Astrocyte (in vitro differentiated cells and primary cell): Measurements from ENCODE around the gene CCDC40. TPM values are rescaled to one million over a fixed set of nuclear protein-coding genes. Genes with fewer than 3 reads are reported as not detected.

Experiments used
- DNase-seq: peaks from one replicate; pipeline ENCODE4 v3.0.0-alpha.2; 2010; ENCODE audit warnings: low read depth
- FAIRE-seq: peaks from 2 replicates; lab custom pipeline; 2011; peaks lifted over from hg19 to GRCh38; lab: Jason Lieb, UNC
- H2AFZ ChIP-seq: 2 replicates; pipeline ENCODE4 v1.6.0; 2012; ENCODE audit warnings: low read depth, low read length, inconsistent platforms
- H3K27ac ChIP-seq: 2 replicates; pipeline ENCODE4 v1.5.1; 2011; ENCODE audit warnings: low read depth, low read length, inconsistent platforms
- H3K27me3 ChIP-seq: 2 replicates; pipeline ENCODE4 v1.6.0; 2011; ENCODE audit warnings: low read length, inconsistent platforms; ENCODE audit not compliant: insufficient read depth
- H3K36me3 ChIP-seq: 2 replicates; pipeline ENCODE4 v1.5.1; 2011; ENCODE audit warnings: low read length, inconsistent platforms; ENCODE audit not compliant: insufficient read depth
- H3K4me1 ChIP-seq: 2 replicates; pipeline ENCODE4 v1.5.1; 2011; ENCODE audit warnings: low read length, inconsistent platforms; ENCODE audit not compliant: insufficient read depth
- H3K4me2 ChIP-seq: 2 replicates; pipeline ENCODE4 v1.6.0; 2012; ENCODE audit warnings: low read length, inconsistent platforms
- H3K4me3 ChIP-seq: 2 replicates; pipeline ENCODE4 v1.5.1; 2011; ENCODE audit warnings: low read depth, mild to moderate bottlenecking, low read length, inconsistent platforms; ENCODE audit not compliant: insufficient read depth
- H3K79me2 ChIP-seq: 2 replicates; pipeline ENCODE4 v1.6.0; 2012; ENCODE audit warnings: mild to moderate bottlenecking, low read length, inconsistent platforms; ENCODE audit not compliant: insufficient read depth
- H3K9ac ChIP-seq: 2 replicates; pipeline ENCODE4 v1.6.0; 2012; ENCODE audit warnings: mild to moderate bottlenecking, low read length, inconsistent platforms
- H3K9me3 ChIP-seq: 2 replicates; pipeline ENCODE4 v1.5.1; 2012; ENCODE audit warnings: low read depth, mild to moderate bottlenecking, low read length, inconsistent platforms; ENCODE audit not compliant: insufficient read depth
- H4K20me1 ChIP-seq: 2 replicates; pipeline ENCODE4 v1.6.0; 2012; ENCODE audit warnings: low read length, inconsistent platforms; ENCODE audit not compliant: insufficient read depth
- H3K27ac Mint-ChIP-seq: one replicate; pipeline ENCODE4 v1.8.0; 2021; ENCODE audit warnings: mild to moderate bottlenecking, mixed read lengths; ENCODE audit not compliant: unreplicated experiment
- H3K27me3 Mint-ChIP-seq: one replicate; pipeline ENCODE4 v1.8.0; 2021; ENCODE audit warnings: low read depth, mixed read lengths; ENCODE audit not compliant: unreplicated experiment
- H3K36me3 Mint-ChIP-seq: one replicate; pipeline ENCODE4 v1.8.0; 2021; ENCODE audit warnings: low read depth, mixed read lengths; ENCODE audit not compliant: unreplicated experiment
- H3K4me1 Mint-ChIP-seq: one replicate; pipeline ENCODE4 v1.8.0; 2021; ENCODE audit warnings: low read depth, mixed read lengths; ENCODE audit not compliant: unreplicated experiment
- H3K4me3 Mint-ChIP-seq: one replicate; pipeline ENCODE4 v1.8.0; 2021; ENCODE audit warnings: mild to moderate bottlenecking, moderate library complexity, mixed read lengths; ENCODE audit not compliant: unreplicated experiment
- H3K9me3 Mint-ChIP-seq: one replicate; pipeline ENCODE4 v1.8.0; 2021; ENCODE audit warnings: mild to moderate bottlenecking, mixed read lengths; ENCODE audit not compliant: unreplicated experiment
- CTCF ChIP-seq: IDR thresholded peaks from 2 replicates; pipeline ENCODE4 v1.5.1; 2011; ENCODE audit warnings: low read depth, mild to moderate bottlenecking, inconsistent platforms, low read length, moderate library complexity; ENCODE audit not compliant: insufficient read depth
- EZH2 ChIP-seq: IDR thresholded peaks from 2 replicates; pipeline ENCODE4 v1.6.1; 2012; ENCODE audit warnings: mild to moderate bottlenecking, low read length, inconsistent platforms; ENCODE audit not compliant: insufficient read depth
- total RNA-seq: library from RNA; stranded (reverse); gene quantifications from 2 replicates; pipeline ENCODE4 v1.2.1, GENCODE V29; 2021

CCDC40 gene
- total RNA-seq, 1 donor from 2014 or later = 7.0 TPM

GRCh38 chr17:80006811-80007752, 29.4 kb upstream of the CCDC40 start:
- H3K36me3 ChIP-seq = no peaks in the 10 kb centered on the region
- H4K20me1 ChIP-seq = peaks cover 49% of the 10 kb centered on the region
- H2AFZ ChIP-seq = no peak overlapping the region
- no peak for DNase-seq
- no peaks in the 10 kb centered on the region for H3K9me3 Mint-ChIP-seq
- H3K27ac Mint-ChIP-seq = no peak overlapping the region
- no peak overlapping the region for H3K4me3 Mint-ChIP-seq
- H3K36me3 Mint-ChIP-seq = peaks cover 3% of the 10 kb centered on the region
- H3K9ac ChIP-seq = no peak overlapping the region
- no peaks in the 10 kb centered on the region for H3K4me1 ChIP-seq
- H3K27ac ChIP-seq = no peak overlapping the region
- no peaks in the 10 kb centered on the region for H3K4me1 Mint-ChIP-seq
- H3K4me2 ChIP-seq = no peak overlapping the region
- H3K27me3 Mint-ChIP-seq = no peaks in the 10 kb centered on the region
- FAIRE-seq = no peak
- TF ChIP-seq EZH2 (no peak), CTCF (no peak)
- H3K9me3 ChIP-seq = no peaks in the 10 kb centered on the region
- no peaks in the 10 kb centered on the region for H3K27me3 ChIP-seq
- H3K4me3 ChIP-seq = no peak overlapping the region
- no peaks in the 10 kb centered on the region for H3K79me2 ChIP-seq

- H3K4me3 Mint-ChIP-seq = no peak overlapping the region
- H3K36me3 Mint-ChIP-seq = no peaks in the 10 kb centered on the region
- H3K9me3 Mint-ChIP-seq = no peaks in the 10 kb centered on the region
- Histone ChIP-seq H3K27ac (no peak overlapping the region), H2AFZ (no peak overlapping the region), H3K4me1 (no peaks in the 10 kb centered on the region), H3K36me3 (no peaks in the 10 kb centered on the region), H3K9ac (no peak overlapping the region), H3K4me3 (no peak overlapping the region), H3K9me3 (no peaks in the 10 kb centered on the region), H4K20me1 (peaks cover 45% of the 10 kb centered on the region), H3K27me3 (no peaks in the 10 kb centered on the region), H3K79me2 (no peaks in the 10 kb centered on the region), H3K4me2 (no peak overlapping the region)
- TF ChIP-seq EZH2 (no peak), CTCF (no peak)
- H3K27me3 Mint-ChIP-seq = no peaks in the 10 kb centered on the region
- FAIRE-seq (no peak), DNase-seq (no peak)
- H3K27ac Mint-ChIP-seq = no peak overlapping the region
- no peaks in the 10 kb centered on the region for H3K4me1 Mint-ChIP-seq
Measured at GRCh38 chr17:80007939-80008338, 28.5 kb upstream of the CCDC40 start.

- no peak overlapping the region for H2AFZ ChIP-seq
- no peaks in the 10 kb centered on the region for H3K27me3 Mint-ChIP-seq
- no peaks in the 10 kb centered on the region for H3K36me3 ChIP-seq
- H3K27ac ChIP-seq = no peak overlapping the region
- no peaks in the 10 kb centered on the region for H3K36me3 Mint-ChIP-seq
- peak overlapping the region; percentile 66 for H3K27ac Mint-ChIP-seq
- FAIRE-seq (no peak), DNase-seq (peak; percentile 8)
- H3K4me1 Mint-ChIP-seq = no peaks in the 10 kb centered on the region
- H3K79me2 ChIP-seq = no peaks in the 10 kb centered on the region
- H3K9me3 ChIP-seq = no peaks in the 10 kb centered on the region
- no peaks in the 10 kb centered on the region for H3K4me1 ChIP-seq
- peaks cover 49% of the 10 kb centered on the region for H4K20me1 ChIP-seq
- H3K9me3 Mint-ChIP-seq = no peaks in the 10 kb centered on the region
- no peak overlapping the region for H3K4me2 ChIP-seq
- no peak overlapping the region for H3K9ac ChIP-seq
- no peaks in the 10 kb centered on the region for H3K27me3 ChIP-seq
- TF ChIP-seq EZH2 = no peak
- peak; percentile 75 for TF ChIP-seq CTCF
- no peak overlapping the region for H3K4me3 Mint-ChIP-seq
- H3K4me3 ChIP-seq = no peak overlapping the region
Measured at GRCh38 chr17:80008383-80008840, 28.0 kb upstream of the CCDC40 start.
